HG03469 (cell line): ENCODE data around the gene VEGFB.

Experiments
- ATAC-seq: cut with Tn5 transposase; IDR thresholded peaks from one replicate; pipeline ENCODE4 v1.9.1; 2021; ENCODE audit warnings: mild to moderate bottlenecking, moderate library complexity, moderate number of reproducible peaks; ENCODE audit not compliant: unreplicated experiment

Gene VEGFB

DNA sequence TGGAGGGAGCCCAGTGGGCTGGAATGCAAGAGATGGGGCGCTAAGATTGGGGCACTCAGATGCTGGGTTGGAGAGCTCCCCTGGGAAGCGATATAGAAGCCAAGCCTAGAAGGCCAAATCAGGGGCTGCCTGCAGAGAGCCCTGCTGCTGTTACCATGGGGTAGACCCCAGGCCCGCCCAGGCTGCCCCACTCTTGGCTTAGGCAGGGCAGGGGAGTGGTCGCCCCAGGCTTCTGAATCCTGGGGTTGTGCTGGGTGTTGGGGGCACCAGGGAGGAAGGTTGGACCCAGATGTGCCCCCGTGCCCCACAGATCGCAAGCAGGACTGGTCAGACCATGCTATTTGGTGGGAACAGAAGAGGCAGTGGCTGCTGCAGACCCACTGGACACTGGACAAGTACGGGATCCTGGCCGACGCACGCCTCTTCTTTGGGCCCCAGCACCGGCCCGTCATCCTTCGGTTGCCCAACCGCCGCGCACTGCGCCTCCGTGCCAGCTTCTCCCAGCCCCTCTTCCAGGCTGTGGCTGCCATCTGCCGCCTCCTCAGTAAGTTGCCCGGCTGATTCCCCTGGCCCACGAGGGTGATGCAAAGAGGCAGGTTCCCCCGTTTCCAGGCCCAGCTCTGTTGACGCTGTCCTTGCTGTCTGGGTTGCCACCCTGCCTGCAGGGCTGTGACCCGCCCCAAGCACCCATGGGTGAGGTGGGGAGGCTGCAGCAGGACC, 23.9 kb upstream of the VEGFB start:
- ATAC-seq: no peak

DNA sequence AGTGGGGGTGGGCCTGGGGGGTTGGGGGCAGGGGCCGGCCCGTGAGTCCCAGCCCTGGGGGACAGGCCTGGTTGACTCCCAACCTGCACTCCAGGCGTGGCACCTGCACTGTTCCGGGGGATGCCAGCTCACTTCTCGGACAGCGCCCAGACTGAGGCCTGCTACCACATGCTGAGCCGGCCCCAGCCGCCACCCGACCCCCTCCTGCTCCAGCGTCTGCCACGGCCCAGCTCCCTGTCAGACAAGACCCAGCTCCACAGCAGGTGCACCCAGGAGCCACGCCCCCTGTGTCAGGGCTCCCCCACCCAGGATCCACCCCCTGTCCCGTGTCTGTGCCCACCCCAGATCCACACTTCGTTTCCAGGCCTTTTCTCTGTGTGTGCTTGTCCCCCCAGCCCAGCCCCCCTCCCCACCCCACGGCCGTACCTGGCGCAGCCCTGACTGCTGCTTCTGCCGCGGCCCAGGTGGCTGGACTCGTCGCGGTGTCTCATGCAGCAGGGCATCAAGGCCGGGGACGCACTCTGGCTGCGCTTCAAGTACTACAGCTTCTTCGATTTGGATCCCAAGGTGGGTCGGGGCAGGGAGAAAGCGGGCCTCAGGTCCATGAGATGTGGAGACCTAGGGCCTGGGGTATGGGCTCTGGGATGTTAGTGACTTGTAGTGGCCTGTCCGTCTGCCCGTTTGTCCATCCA, 23.1 kb upstream of the VEGFB start:
- no peak for ATAC-seq

DNA sequence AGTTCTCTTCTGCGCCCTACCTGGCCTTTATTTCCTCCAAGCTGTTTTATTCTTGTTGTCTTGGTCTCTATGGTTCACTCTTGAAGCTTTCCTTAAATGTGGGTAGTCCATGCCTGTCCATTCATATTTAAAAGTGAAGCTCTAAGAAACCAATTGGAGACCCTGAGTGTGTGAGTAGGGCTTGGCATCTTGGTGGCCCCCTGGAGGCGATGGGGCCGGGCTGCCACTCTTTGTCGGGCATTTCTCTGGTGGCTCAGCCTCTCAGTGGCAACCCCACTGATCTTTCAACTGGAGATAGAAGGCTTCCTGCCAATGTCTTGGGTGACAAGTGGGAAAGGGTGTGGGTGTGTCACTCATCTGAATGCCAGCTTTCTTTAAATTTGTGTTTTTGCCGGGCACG, 17.5 kb upstream of the VEGFB start:
- no peak for ATAC-seq

GRCh38 chr11:64218628-64219353, 15.6 kb upstream of the VEGFB start:
- ATAC-seq: no peak

DNA sequence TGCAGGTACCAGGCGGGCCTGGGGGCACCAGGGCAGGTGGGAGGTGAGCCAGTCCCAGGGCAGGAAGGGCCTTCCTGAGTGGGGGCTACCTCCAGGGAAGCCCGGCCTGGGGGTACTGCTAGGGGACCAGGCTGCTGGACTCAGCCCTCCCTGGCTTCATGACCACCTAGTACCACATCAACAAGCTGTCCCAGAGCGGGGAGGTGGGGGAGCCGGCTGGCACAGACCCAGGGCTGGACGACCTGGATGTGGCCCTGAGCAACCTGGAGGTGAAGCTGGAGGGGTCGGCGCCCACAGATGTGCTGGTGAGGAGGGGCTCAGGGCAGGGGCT, 15.1 kb upstream of the VEGFB start:
- no peak for ATAC-seq

GRCh38 chr11:64219755-64220154, 14.6 kb upstream of the VEGFB start:
- no peak for ATAC-seq

DNA sequence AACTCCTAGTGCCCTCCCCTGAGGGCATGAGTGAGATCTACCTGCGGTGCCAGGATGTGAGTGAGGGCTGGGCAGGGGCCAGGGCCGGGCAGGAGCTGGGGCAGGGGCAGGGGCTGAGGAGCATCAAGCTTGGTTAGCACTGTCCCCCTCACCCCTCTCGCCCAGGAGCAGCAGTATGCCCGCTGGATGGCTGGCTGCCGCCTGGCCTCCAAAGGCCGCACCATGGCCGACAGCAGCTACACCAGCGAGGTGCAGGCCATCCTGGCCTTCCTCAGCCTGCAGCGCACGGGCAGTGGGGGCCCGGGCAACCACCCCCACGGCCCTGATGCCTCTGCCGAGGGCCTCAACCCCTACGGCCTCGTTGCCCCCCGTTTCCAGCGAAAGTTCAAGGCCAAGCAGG, 14.1 kb upstream of the VEGFB start:
- no peak for ATAC-seq

GRCh38 chr11:64220798-64221197, 13.6 kb upstream of the VEGFB start:
- ATAC-seq: no peak

GRCh38 chr11:64222651-64223000, 11.8 kb upstream of the VEGFB start:
- no peak for ATAC-seq

GRCh38 chr11:64223001-64223651, 11.3 kb upstream of the VEGFB start:
- ATAC-seq: no peak

DNA sequence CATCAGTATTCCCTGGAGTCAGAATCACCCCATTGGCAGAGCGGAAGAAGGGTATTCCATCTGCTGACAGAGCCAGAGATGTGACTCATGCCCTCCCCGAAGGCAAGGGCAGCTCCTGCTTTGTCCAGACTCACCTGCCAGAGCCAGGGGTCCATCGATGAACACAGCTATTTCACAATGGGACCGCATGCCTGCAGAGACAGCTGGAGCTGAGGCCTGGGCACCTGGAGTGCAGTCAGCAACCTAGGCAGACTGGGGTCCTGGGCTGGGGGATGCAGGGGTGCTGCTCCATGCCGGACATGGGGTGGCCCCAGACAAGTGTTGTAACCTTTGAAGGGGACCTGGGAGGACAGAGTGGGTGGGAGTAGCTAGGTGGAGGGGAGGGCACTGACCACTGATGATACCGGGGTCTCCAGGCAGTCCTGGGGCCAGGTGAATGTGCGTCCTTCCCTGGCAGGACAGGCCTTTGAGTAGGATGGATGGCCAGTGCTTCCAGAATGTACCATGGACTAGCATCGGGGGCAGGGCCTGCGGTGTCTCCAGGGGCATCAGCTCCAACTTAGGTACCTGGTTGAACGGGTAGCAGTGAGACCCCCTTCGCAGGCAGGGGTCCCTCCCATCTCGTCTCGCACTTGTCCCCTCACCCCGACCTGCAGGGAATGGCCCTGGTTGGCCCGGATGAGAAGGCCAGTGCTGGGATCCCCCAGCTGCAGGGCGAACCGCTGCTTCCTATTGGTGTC, 10.1 kb upstream of the VEGFB start:
- no peak for ATAC-seq

DNA sequence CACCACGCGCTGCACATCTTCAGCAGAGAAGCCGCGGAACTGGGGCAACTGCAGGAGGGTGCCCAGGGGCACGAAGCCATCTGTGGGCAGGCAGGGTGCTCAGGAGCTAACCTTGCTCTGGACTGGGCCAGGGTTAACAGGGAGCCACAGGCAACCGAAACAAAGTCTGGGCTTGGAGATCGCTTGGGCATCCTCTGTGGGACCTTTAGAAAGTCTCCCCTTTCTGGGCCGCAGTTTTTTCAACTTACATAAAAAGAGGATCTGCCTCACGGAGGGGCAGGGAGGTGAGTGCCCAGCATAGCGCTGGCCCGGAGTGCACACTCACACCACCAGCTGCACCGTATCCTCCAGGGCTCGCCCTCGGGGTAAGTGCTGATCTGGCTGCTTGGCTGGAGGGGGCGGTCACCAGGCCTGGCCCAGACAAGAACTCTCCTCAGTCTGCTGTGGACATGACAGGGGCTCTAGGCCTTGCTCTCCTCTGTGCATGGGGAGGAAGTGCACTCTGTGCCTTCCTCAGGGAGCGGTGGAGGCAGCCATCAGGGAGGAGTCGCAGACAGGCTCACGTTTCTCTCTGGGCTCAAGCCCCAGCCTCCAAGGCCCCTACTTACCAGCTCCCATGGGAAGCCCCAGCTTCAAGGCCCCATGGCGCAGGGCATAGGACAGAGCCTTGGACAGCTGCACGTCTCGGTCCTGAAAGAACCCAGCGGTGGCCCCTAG, 9.3 kb upstream of the VEGFB start:
- no peak for ATAC-seq

DNA sequence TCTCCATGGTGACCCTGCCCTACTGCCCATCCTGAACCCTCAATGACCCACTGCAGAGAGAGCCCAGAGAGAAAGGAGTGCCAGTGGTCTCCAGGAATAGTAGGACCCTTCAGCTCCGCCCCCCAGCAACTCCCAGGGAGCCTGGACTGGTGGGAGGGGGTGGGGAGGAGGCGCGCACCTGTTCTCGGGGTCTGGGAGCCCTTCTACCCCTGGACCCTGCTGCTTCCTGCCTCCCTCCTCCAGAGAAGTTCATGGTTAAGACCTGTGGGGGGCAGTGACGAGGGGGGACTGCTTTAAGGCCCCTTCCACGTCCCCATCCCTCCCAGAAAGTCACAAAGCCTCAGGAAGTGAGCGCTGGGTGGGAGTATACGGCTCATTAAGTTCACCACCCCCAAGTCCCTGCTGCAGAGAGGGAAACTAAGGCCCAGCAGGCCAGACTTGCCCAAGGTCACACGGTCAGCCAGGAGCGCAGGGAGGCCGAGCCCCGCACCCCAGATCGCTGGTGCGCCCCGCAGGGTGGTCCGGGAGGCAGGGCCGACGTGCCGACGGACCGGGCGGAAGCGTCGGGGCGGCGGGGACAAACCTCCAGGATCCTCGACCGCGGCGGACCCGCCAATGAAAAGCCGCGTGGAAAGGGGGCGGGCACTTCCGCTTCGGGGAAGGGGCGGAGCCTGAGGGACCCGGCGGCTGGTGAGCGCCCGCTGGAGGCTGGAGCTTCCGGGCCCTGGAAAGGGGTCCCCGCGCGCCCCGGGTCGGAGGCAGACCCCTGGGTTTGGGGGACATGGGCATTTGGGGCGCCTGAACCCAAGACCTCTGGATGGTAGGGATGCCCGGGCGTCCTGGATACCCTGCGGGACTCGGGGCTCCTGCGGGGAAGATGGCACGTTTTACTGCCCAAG, 8.5 kb upstream of the VEGFB start, which contains the start of the genes NUDT22 and TRPT1:
Gene NUDT22, plus strand, starts transcription at position 667 of the 899 bp plus-strand sequence. CDS start 379 bp downstream, outside the sequence.
Gene TRPT1, minus strand, starts transcription at position 579 of the 899 bp plus-strand sequence. Its CDS starts 326 bp downstream, at position 253.
- ATAC-seq: no peak

- ATAC-seq: no peak
Measured at GRCh38 chr11:64226507-64227051, 7.8 kb upstream of the VEGFB start.

DNA sequence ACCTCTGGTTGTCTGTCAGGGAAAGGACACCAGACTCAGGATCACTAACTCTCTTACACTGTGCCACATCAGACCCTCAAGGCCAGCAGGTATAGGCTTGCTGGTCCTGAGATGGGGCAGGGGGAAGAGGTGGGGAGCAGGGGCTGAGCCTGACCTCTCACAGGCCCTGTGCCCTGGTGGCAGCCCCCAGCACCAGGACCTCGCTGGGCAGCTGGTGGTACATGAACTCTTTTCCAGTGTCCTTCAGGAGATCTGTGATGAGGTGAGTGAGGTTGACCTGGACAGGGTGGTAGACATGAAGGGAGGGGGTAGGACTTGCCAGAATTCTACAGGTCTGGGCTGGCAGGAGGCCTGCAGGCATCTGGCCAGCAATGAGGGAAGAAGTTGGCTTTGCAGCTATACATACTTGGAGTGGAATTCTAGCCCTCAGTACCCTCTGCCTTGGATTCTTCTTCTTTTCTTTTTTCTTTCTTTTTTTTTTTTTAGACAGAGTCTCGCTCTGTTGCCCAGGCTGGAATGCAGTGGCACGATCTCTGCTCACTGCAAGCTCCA, 6.9 kb upstream of the VEGFB start:
- no peak for ATAC-seq

DNA sequence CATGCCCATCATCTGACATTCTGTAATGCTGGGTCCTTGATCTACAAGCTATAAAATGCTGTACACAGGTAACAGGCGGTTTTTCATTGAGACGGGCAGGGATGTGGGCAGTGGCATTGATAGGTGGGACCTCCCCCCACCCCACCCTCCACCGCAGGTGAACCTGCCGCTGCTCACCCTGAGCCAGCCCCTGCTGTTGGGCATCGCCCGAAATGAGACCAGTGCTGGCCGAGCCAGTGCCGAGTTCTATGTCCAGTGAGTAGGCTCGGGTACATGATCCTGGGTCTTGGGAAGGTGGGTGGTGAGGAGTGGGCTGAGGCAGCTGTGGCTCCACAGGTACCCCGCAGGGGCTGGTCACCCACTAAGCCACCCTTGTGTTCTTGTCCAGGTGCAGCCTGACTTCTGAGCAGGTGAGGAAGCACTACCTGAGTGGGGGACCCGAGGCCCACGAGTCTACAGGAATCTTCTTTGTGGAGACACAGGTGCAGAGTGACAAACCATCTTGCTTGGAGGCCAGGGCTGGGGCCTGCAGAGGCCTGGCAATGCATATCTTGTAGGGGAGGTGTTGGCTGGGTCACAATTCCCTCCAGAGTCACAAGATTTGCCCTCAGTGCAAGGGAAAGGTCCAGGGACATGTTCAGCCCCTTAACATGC, 5.2 kb upstream of the VEGFB start:
- ATAC-seq: no peak

- ATAC-seq: no peak
Measured at GRCh38 chr11:64229744-64230170, 4.6 kb upstream of the VEGFB start.
